ENCODE results near the gene ATG101. TPM values are rescaled to one million over a fixed set of nuclear protein-coding genes. Genes with fewer than 3 reads are reported as not detected.

Gene ATG101
- total RNA-seq, 4 donors from 2014 or later, result 23.3 to 49.4 (median 37.3) TPM

GRCh38 chr12:52061470-52062166 lies 8.2 kb upstream of the ATG101 start:
- TF ChIP-seq POLR2A (IDR thresholded peaks at IDR 0.05) (no peak), CTCF (IDR thresholded peaks at IDR 0.05 in 4 of 5, conservative IDR thresholded peaks at IDR 0.05 in 1 of 5) (no peak)
- in situ Hi-C loops (cut with MboI; ENCODE audit: low sequenced_read_pairs in 4 of 4), result no loop called here
- intact Hi-C loops (cut with DNase I; ENCODE audit: low total_unique reads), result loop anchor here (1.0 kb wide), 1 partner anchor 22 kb away; no protein-coding TSS in a partner anchor
- ATAC-seq (no peak), DNase-seq (no peak)
- H3K27ac ChIP-seq, result peak overlapping the region; percentile 77 to 95 (median 89)
- H3K4me3 ChIP-seq, result no peak overlapping the region
- no peaks in the 10 kb centered on the region for H3K9me3 ChIP-seq
- H3K4me1 ChIP-seq, result peaks cover 18 to 35% of the 10 kb centered on the region in 2 donors
- H3K27me3 ChIP-seq, result no peaks in the 10 kb centered on the region
- H3K36me3 ChIP-seq, result peaks cover 0 to 31% of the 10 kb centered on the region in 2 donors

- H3K4me1 ChIP-seq, result peaks cover 18 to 35% of the 10 kb centered on the region in 2 donors
- in situ Hi-C loops (cut with MboI; ENCODE audit: low sequenced_read_pairs in 4 of 4), result no loop called here
- peaks cover 0 to 23% of the 10 kb centered on the region in 2 donors for H3K36me3 ChIP-seq
- H3K27ac ChIP-seq, result peak overlapping the region; percentile 77 to 95 (median 89)
- ATAC-seq (no peak), DNase-seq (no peak)
- H3K4me3 ChIP-seq, result no peak overlapping the region
- no peaks in the 10 kb centered on the region for H3K9me3 ChIP-seq
- TF ChIP-seq POLR2A (IDR thresholded peaks at IDR 0.05) (no peak), CTCF (IDR thresholded peaks at IDR 0.05 in 4 of 5, conservative IDR thresholded peaks at IDR 0.05 in 1 of 5) (no peak)
- no peaks in the 10 kb centered on the region for H3K27me3 ChIP-seq
- intact Hi-C loops (cut with DNase I; ENCODE audit: low total_unique reads), result loop anchor here (1.0 kb wide), 1 partner anchor 23 kb away; no protein-coding TSS in a partner anchor
These were observed 7.4 kb upstream of the ATG101 start for GRCh38 chr12:52062167-52063081.

GRCh38 chr12:52063082-52063924 lies 6.5 kb upstream of the ATG101 start:
- ATAC-seq (peak in 1 of 2 donors; percentile 40), DNase-seq (peak in 1 of 2 donors; percentile 78)
- Histone ChIP-seq H3K9me3 (no peaks in the 10 kb centered on the region), H3K27me3 (no peaks in the 10 kb centered on the region), H3K27ac (peak overlapping the region; percentile 77 to 95 (median 89)), H3K36me3 (peaks cover 0 to 14% of the 10 kb centered on the region in 2 donors), H3K4me3 (no peak overlapping the region), H3K4me1 (peaks cover 18 to 31% of the 10 kb centered on the region in 2 donors)
- in situ Hi-C loops (cut with MboI; ENCODE audit: low sequenced_read_pairs in 4 of 4), result no loop called here
- intact Hi-C loops (cut with DNase I; ENCODE audit: low total_unique reads), result no loop called here
- no peak for TF ChIP-seq POLR2A (IDR thresholded peaks at IDR 0.05)

- ATAC-seq (peak; percentile 12 to 23), DNase-seq (peak in 1 of 2 donors; percentile 72)
- no peaks in the 10 kb centered on the region for H3K9me3 ChIP-seq
- H3K4me3 ChIP-seq, result no peak overlapping the region
- peaks cover 0 to 6% of the 10 kb centered on the region in 2 donors for H3K36me3 ChIP-seq
- H3K27ac ChIP-seq, result peak overlapping the region; percentile 77 to 95 (median 89)
- in situ Hi-C loops (cut with MboI; ENCODE audit: low sequenced_read_pairs in 4 of 4) (no loop called here), intact Hi-C loops (cut with DNase I; ENCODE audit: low total_unique reads) (no loop called here)
- H3K27me3 ChIP-seq, result no peaks in the 10 kb centered on the region
- peak; percentile 41 to 47 for TF ChIP-seq POLR2A (IDR thresholded peaks at IDR 0.05)
- no peak for TF ChIP-seq CTCF (IDR thresholded peaks at IDR 0.05 in 4 of 5, conservative IDR thresholded peaks at IDR 0.05 in 1 of 5)
- peaks cover 20 to 31% of the 10 kb centered on the region in 2 donors for H3K4me1 ChIP-seq
These were observed 5.7 kb upstream of the ATG101 start for GRCh38 chr12:52063981-52064649.
